GM19372 (cell line): Measurements from ENCODE around the gene TLE4.
A peak's percentile ranks its signal among the peaks of the same experiment; 100 is the strongest.

Source experiments
- ATAC-seq: cut with Tn5 transposase; IDR thresholded peaks from one replicate; pipeline ENCODE4 v1.9.1; 2021; ENCODE audit warnings: mild to moderate bottlenecking, low read depth, moderate library complexity; ENCODE audit not compliant: unreplicated experiment

Gene TLE4

DNA sequence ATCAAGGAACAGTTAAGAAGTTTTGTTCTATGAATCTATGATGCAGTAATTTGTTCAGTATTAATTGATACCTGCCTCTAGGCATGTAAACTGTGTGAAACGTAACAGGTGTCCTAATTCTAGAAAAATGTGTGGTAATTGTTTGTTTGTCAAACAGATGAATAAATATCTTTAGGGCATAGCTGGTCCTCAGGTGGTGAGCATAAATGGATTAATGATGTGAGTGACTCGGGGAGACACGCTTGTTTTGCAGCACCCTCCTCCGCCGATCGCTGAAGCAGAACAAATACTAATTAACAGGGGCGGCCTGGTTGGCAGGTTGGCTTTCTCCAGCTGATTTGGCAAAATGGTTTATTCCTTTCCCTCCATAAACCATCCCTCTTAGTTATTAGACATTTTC lies 88.8 kb downstream of the TLE4 start:
- no peak for ATAC-seq

DNA sequence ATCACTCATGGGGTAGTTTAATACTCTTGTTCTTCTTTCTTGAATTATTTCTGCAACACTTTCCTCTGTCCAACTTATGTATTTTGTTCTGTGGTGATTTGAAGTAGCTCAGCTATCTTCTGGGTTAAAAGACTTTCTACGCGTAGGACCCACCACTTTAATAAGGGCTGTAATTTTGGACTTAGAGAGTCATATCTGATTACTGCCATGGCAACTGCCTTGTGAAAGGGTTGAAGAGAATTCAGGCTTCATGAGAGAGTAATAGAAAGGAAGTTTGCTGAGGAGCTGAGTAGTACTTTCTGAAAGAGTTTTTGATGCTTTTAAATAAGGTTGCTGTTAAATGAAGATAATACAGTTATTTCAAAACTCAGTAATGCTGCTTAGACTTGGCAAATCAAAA lies 89.5 kb downstream of the TLE4 start:
- no peak for ATAC-seq

GRCh38 chr9:79661886-79662536 lies 90.2 kb downstream of the TLE4 start:
- ATAC-seq: no peak

- ATAC-seq: no peak
These were observed 90.8 kb downstream of the TLE4 start for GRCh38 chr9:79662537-79662956.

GRCh38 chr9:79663300-79663699 lies 91.5 kb downstream of the TLE4 start:
- no peak for ATAC-seq

DNA sequence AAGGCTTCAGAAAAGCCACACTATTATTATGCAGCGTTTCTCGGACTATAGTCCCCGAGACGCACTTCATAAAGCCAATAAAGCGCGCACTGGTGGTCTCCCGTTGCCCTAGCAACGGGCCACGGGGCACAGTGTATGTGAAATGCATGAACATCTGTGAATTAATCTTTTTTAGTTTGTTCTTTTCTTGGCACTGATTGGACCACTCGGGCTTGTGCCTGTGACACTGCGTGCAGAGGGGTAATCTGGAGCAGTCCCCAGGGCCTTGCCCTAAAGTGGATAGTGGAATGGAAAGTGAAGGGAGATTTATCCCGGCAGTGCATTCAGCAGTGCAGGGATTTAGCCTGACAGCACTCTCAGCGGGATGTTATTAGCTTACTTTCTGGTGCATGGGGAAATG lies 92.1 kb downstream of the TLE4 start:
- ATAC-seq: no peak

DNA sequence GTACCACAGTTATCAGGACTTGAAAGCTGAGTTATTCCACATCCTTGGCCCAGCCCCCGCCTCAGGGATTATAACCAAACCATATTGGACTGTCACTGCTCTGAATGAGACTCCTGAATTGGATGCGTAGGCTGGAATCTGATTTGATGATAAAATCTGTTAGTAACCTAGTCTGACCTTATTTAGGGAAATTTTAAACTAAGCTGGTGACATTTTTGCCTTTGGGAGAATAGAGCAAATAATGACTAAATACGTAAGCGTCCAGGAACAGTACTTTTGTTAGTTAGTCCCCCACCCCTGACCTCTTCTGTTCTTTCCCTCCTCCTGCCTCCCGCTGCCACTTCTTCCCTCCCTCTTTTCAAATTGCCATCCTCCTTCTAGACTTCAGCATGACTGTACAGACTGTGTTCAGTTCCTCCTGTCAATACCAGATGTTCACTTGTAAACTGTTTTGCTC lies 92.6 kb downstream of the TLE4 start:
- ATAC-seq: no peak

GRCh38 chr9:79665369-79665768 lies 93.6 kb downstream of the TLE4 start:
- ATAC-seq: no peak

DNA sequence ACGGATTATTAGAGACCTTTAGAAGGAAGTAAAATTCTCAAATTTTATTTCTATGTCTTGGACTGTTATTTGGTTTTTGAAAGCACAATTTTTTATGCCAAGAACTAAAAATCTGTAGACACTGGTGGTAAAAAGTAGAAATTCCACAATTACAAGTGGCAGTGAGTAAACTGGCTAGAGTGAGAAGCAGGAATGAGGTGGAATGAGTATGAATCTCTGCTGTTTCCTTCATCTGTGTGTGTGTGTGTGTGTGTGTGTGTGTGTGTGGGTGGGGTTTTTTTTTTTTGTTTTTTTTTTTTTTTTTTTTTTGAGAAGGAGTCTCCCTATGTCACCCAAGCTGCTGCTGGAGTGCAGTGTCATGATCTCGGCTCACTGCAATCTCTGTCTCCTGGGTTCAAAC lies 94.2 kb downstream of the TLE4 start:
- no peak for ATAC-seq

DNA sequence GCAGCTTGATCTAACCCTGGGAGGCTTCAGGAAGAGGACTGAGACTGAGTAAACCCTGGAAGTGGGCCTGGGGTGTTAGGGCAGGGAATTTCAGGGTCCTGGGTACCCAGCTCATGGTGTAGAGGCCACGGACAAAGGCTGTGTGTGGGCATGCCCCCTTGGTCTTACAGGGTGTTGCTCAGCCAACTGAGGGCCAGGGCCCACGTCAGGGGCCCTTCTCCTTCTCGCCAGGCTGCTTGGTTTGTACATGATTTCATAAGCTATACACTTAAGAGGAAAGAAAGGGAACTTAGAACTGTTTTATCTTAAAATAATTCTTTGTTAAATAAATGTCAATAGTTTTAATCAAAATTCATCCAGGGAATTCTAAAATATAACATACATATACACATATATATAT lies 95.4 kb downstream of the TLE4 start:
- ATAC-seq: no peak

DNA sequence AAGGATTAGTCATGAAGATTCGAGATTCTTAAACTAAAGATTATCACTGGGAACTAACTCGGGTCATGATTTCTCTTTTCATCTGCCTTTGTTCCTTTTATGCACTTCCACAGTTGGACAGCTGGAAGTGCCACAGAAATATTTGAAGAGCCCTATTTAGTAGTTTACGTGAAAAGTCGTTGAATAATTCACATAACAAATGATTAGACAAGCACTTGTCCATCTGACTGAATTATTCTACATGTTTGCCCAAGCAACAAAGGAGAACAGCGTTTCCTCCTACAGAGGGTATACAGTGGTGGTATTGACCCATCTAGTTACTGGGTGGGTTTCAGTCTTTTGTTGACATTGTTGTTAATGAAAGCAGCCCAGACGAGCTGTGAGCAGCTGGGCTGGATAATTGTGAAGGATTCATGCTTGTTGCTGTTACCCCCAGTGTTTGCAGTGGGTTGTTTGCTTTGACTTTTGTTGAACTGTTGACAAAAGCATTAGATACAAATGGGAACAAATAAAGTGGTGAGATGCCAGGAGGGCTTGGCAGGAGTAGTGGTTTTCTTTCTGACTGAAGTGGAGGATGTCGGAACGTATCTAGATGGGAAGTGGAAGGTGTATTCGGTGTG lies 96.2 kb downstream of the TLE4 start:
- ATAC-seq: no peak

GRCh38 chr9:79668956-79669355 lies 97.2 kb downstream of the TLE4 start:
- no peak for ATAC-seq

DNA sequence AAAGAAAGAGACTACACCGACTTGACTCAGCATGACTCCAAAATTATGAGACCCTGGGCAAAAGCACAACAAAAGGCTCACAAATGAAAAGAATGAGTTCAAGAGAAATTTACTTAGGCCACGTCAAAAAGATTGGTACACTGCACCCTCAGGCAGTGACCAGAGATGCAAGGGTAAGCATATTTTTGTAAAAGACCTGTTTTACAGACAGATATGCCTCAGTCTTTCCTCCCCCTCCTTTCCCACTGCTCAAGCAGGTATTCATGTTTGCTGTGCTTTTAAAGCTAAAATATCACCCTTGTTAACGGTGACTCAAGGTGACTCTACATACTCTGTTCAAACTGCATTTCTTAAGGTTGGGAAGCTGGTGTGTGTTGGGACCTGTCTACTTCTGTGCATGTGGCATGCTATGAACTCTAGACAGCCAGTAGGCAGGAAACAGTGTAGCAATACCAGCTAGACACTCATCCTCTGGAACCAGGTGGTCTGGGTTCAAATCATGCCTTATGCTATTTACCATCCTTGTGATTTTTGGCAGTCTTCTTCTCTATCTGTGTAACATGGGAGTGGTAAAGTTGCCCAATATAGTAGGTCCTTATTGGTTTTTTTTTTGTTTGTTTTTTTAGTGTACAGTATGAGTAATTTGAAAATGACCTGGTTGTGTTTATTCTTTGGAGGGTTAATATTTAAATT lies 98.7 kb downstream of the TLE4 start:
- no peak for ATAC-seq

DNA sequence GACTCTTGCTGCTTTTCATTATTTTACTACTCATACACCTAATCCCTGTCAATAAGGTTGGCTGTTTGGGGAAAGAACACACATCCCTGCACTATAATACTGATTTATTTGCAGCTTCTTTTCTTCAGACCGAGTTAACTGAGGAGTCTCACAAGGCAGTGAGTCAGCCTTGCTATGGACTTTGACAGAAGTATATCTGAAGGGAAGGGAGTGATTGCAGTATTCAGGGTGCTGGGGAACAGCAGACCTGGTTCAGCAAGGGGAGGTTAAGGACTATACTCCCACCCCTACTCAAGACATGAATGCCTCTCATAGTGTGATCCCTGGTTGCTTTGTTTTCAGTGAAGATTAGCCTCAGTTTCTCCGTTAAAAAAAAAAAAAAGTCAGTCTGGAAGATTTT lies 99.8 kb downstream of the TLE4 start:
- ATAC-seq: no peak

- no peak for ATAC-seq
These were observed 100.5 kb downstream of the TLE4 start for GRCh38 chr9:79672236-79672635.

GRCh38 chr9:79672891-79673290 lies 101.1 kb downstream of the TLE4 start:
- ATAC-seq: no peak

DNA sequence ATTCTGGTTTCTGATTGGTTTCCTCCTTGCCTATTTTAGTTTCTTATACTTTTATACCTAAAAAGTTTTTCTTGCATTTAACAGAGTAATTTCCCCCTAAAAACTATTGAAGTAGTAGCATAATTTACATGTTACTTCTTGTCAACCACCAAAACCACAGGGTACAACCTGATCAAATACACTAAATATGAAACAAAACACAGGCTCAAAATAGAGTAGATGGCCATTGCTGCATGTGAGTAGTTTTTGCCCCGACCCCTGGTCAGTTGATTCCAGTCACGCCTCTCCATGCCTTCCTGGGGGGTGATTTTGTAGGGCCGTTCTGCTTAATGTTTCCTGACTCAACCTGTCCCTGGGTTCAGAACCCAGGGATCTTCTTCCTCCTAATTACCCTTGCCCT lies 101.8 kb downstream of the TLE4 start:
- peak; percentile 77 for ATAC-seq

DNA sequence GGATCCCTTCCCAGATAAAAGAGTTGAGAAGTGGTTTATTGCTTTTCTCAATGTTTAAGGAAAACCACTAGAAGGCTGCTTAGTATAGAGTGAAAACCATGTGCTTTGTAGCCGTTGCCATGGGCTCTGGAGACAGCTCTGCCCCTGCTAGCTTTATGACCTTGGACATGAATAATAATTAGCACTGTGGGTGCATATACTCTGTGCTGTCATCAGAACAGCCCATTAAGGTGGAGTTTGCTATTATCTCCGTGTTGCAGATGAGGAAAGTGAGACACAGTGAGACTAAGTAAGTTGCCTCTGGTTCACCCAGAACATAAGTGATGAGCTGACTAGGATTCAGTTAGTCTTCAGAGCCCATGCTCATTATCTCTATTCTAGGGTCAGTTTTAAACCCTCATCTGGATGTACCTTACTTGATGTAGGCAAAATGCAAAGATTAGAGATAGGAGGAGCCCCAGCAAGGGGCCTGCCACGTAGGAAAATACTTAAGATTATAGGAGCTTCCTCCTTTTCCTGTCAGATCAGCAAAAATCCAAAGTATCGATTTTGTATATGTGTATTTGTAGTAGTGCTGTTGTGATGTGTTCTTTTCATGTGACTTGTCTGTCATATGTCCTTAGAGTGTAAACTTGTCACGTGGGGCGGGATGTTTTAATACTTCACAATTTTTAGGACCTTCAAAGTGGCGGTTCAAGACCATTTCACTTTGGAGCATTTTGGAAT lies 102.5 kb downstream of the TLE4 start:
- peak; percentile 34 for ATAC-seq

- no peak for ATAC-seq
These were observed 109.8 kb downstream of the TLE4 start for GRCh38 chr9:79681576-79681975.

- no peak for ATAC-seq
These were observed 110.4 kb downstream of the TLE4 start for GRCh38 chr9:79682076-79682736.

DNA sequence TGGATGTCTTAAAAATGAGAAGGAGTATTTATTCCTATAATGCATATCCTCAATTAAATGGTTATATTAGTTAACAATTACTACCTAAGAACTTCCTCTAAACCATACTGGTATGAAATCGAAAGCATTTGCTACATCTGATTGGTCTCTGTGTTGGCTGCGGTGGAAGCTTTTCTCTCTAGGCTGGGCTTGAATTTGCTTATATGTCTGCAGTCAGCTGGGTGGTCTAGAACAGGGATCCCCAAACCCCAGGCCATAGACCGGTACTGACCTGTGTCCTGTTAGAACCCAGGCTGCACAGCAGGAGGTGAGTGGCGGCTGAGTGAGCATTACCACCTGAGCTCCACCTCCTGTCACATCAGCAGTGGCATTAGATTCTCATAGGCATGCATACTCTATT lies 112.3 kb downstream of the TLE4 start:
- no peak for ATAC-seq
